ENCODE data around the gene TMEM81.

Gene TMEM81

DNA sequence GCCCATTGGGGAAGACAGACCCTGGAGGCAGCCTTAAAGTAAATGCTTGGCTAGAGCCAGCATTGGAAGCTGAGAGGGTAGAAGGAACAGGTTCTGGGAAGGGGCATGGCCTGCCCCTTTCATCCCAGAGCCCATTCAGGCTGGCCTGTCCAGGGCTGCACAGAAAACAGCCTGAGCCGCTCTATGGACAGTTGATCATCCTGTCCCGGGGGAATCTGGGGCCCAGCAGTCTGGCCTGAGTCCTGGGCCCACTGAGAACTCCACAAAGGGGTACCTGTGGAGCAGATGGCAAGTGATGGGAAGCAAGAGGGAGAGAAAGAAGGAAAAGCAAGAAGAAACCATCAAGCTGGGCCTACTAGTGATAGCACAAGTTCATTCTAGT is 13.2 kb downstream of the TMEM81 start:
- no peak for TF ChIP-seq EP300 (IDR thresholded peaks at IDR 0.05; ENCODE audit: borderline replicate concordance)
- no peak for TF ChIP-seq FOXM1 (IDR thresholded peaks at IDR 0.05; ENCODE audit: borderline replicate concordance, low read depth)
- no peak for TF ChIP-seq TAF1 (IDR thresholded peaks at IDR 0.05; ENCODE audit: low read depth)
- no peak for TF ChIP-seq CREB1 (IDR thresholded peaks at IDR 0.05; ENCODE audit: low read depth)
- TF ChIP-seq TEAD4 (IDR thresholded peaks at IDR 0.05) = no peak
- TF ChIP-seq NFIC (IDR thresholded peaks at IDR 0.05) = no peak
- TF ChIP-seq MAX (IDR thresholded peaks at IDR 0.05) = no peak
- no peak for TF ChIP-seq REST (IDR thresholded peaks at IDR 0.05; ENCODE audit: low read depth)
- TF ChIP-seq USF1 (IDR thresholded peaks at IDR 0.05) = no peak
- TF ChIP-seq TCF12 (IDR thresholded peaks at IDR 0.05; ENCODE audit: low read depth) = no peak
- no peak for TF ChIP-seq CEBPB (IDR thresholded peaks at IDR 0.05)
- no peak for TF ChIP-seq YY1 (IDR thresholded peaks at IDR 0.05; ENCODE audit: low read depth)
- TF ChIP-seq RAD21 (IDR thresholded peaks at IDR 0.05; ENCODE audit: low read depth) = no peak

DNA sequence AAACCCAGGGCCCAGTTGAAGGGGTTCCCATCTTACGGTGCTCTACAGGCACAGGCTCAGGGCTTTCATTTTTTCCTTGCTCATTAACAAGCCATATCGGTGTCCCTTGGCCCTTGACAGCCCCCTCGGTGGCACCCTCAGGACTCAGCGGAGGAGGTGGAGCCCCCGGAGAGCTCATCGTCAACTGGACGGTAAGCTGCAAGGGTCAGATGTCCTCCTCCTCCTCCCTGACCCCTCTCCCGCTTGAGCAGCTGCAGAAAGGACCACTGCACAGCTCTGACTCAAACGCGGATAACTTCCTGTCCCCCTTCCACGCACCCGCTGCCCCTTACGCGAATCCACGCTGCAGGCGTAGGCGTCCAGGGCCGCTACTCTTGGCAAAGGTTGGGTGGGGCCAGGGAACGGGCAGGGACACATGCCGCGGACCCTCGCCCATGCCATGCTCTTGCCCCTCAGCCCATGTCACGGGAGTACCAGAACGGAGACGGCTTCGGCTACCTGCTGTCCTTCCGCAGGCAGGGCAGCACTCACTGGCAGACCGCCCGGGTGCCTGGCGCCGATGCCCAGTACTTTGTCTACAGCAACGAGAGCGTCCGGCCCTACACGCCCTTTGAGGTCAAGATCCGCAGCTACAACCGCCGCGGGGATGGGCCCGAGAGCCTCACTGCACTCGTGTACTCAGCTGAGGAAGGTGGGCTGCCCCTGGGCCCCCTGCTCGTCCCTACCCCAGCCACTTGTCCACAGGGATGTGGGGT is 14.7 kb downstream of the TMEM81 start:
- no peak for TF ChIP-seq NFIC (IDR thresholded peaks at IDR 0.05)
- TF ChIP-seq EGR1 (IDR thresholded peaks at IDR 0.05) = no peak
- no peak for TF ChIP-seq CEBPB (IDR thresholded peaks at IDR 0.05)
- no peak for TF ChIP-seq EP300 (IDR thresholded peaks at IDR 0.05; ENCODE audit: borderline replicate concordance)
- TF ChIP-seq TCF12 (IDR thresholded peaks at IDR 0.05; ENCODE audit: low read depth) = no peak
- TF ChIP-seq ZBTB7A (IDR thresholded peaks at IDR 0.05; ENCODE audit: low read depth) = no peak
- TF ChIP-seq USF1 (IDR thresholded peaks at IDR 0.05) = no peak
- no peak for TF ChIP-seq TAF1 (IDR thresholded peaks at IDR 0.05; ENCODE audit: low read depth)
- no peak for TF ChIP-seq FOXM1 (IDR thresholded peaks at IDR 0.05; ENCODE audit: borderline replicate concordance, low read depth)
- TF ChIP-seq REST (IDR thresholded peaks at IDR 0.05; ENCODE audit: low read depth) = no peak
- TF ChIP-seq TEAD4 (IDR thresholded peaks at IDR 0.05) = no peak

DNA sequence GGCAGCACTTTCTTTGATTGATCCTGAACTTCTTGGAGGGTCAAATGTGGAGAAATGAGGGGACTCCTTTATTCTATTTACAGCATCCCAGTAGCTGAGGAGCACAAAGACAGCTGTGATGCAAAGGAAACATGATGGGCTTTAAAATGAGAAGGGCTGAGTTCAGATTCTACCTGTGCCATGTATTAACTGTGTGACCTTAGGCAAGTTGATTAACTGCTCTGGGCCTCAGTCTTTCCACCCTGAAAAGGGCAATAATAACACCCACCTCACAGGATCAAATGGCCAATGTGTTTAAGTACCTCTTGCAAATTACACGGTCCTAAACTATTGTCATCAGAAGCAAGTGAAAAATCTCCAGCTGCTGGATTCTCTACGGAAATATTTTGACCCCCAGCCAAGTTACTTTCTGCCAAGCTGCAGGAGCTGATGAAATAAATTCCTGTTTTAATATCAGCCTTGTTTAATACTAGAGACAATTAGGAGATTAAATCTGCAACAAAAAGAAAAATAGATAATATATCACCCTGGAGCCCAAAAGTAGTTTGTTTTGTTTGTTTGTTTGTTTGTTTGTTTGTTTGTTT is 15.7 kb downstream of the TMEM81 start:
- TF ChIP-seq CREB1 (IDR thresholded peaks at IDR 0.05; ENCODE audit: low read depth) (no peak), FOXM1 (IDR thresholded peaks at IDR 0.05; ENCODE audit: borderline replicate concordance, low read depth) (no peak), ZBTB7A (IDR thresholded peaks at IDR 0.05; ENCODE audit: low read depth) (no peak), TCF12 (IDR thresholded peaks at IDR 0.05; ENCODE audit: low read depth) (no peak), MAX (IDR thresholded peaks at IDR 0.05) (no peak), TEAD4 (IDR thresholded peaks at IDR 0.05) (no peak)

GRCh38 chr1:205068001-205068400 is 16.3 kb downstream of the TMEM81 start:
- TF ChIP-seq ZBTB7A (IDR thresholded peaks at IDR 0.05; ENCODE audit: low read depth) (no peak), FOXM1 (IDR thresholded peaks at IDR 0.05; ENCODE audit: borderline replicate concordance, low read depth) (no peak), EP300 (IDR thresholded peaks at IDR 0.05; ENCODE audit: borderline replicate concordance) (no peak), TAF1 (IDR thresholded peaks at IDR 0.05; ENCODE audit: low read depth) (no peak), CREB1 (IDR thresholded peaks at IDR 0.05; ENCODE audit: low read depth) (no peak), USF1 (IDR thresholded peaks at IDR 0.05) (no peak), TEAD4 (IDR thresholded peaks at IDR 0.05) (no peak), REST (IDR thresholded peaks at IDR 0.05; ENCODE audit: low read depth) (no peak), MAX (IDR thresholded peaks at IDR 0.05) (no peak), TCF12 (IDR thresholded peaks at IDR 0.05; ENCODE audit: low read depth) (no peak)
